ENCODE measurements around the gene SVOPL.
A peak's percentile ranks its signal among the peaks of the same experiment; 100 is the strongest.

The SVOPL gene, protein sequence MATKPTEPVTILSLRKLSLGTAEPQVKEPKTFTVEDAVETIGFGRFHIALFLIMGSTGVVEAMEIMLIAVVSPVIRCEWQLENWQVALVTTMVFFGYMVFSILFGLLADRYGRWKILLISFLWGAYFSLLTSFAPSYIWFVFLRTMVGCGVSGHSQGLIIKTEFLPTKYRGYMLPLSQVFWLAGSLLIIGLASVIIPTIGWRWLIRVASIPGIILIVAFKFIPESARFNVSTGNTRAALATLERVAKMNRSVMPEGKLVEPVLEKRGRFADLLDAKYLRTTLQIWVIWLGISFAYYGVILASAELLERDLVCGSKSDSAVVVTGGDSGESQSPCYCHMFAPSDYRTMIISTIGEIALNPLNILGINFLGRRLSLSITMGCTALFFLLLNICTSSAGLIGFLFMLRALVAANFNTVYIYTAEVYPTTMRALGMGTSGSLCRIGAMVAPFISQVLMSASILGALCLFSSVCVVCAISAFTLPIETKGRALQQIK

GRCh38 chr7:138700857-138701536 is at the start of gene SVOPL:
Gene SVOPL, minus strand, starts transcription at chr7:138701362. Its CDS starts 22,317 bp downstream, at chr7:138679045.
- Histone ChIP-seq H3K27ac (no peak within 1 kb of the TSS), H3K9me3 (ENCODE audit: severe bottlenecking) (no peaks in the 10 kb centered on the region), H3K4me3 (ENCODE audit: low read depth, low read length) (no peak within 1 kb of the TSS), H3K27me3 (ENCODE audit: insufficient read depth, low read depth, severe bottlenecking) (no peaks in the 10 kb centered on the region), H3K36me3 (no peaks in the 10 kb centered on the region)
- DNase-seq = peak; percentile 27
- no peak for TF ChIP-seq CTCF (IDR thresholded peaks at IDR 0.05; ENCODE audit: low read depth, low read length)

- H3K27ac ChIP-seq = no peak overlapping the region
- no peak overlapping the region for H3K4me3 ChIP-seq (ENCODE audit: low read depth, low read length)
- no peak for TF ChIP-seq CTCF (IDR thresholded peaks at IDR 0.05; ENCODE audit: low read depth, low read length)
- H3K9me3 ChIP-seq (ENCODE audit: severe bottlenecking) = no peaks in the 10 kb centered on the region
- H3K36me3 ChIP-seq = no peaks in the 10 kb centered on the region
- DNase-seq = no peak
- no peaks in the 10 kb centered on the region for H3K27me3 ChIP-seq (ENCODE audit: insufficient read depth, low read depth, severe bottlenecking)
Measured at GRCh38 chr7:138750473-138750872, 49.3 kb upstream of the SVOPL start.

DNA sequence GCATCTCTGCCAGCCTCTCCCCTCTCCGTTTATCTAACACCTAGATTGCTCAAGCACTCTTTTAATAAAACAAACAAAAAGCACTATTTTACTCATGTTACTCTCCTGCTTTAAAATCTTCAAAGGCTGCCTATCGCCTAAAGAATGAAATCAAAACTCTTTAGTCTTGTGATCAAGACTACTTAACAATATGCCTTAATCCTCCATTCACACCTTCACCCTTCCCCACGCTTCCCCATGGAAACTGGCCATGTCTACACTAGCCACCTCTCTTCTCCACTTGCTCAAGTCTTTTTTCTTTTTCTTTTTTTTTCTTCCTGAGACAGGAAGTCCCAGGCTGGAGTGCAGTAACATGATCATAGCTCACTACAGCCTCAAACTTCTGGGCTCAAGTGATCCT is 48.8 kb upstream of the SVOPL start:
- no peak for DNase-seq
- no peak for TF ChIP-seq CTCF (IDR thresholded peaks at IDR 0.05; ENCODE audit: low read depth, low read length)
- Histone ChIP-seq H3K4me3 (ENCODE audit: low read depth, low read length) (no peak overlapping the region), H3K27ac (no peak overlapping the region), H3K36me3 (no peaks in the 10 kb centered on the region), H3K27me3 (ENCODE audit: insufficient read depth, low read depth, severe bottlenecking) (no peaks in the 10 kb centered on the region), H3K9me3 (ENCODE audit: severe bottlenecking) (no peaks in the 10 kb centered on the region)

DNA sequence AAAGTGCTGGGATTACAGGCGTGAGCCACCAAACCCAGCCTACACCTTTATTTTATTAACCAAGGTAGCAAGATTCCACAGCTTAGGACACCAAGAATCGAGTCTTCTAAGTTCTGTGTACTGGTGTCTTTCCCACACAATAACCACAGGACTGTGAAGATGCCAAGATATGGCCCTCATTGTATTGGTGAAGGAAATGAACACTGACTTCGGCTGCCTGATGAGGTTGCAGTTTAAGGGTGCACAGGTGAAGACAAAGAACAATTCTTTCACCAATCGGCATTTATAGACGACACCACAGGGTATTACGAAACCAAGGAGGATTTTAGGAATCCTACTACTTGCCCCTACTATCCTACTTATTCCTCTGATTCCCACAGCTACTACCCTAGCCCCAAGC is 47.5 kb upstream of the SVOPL start:
- Histone ChIP-seq H3K9me3 (ENCODE audit: severe bottlenecking) (no peaks in the 10 kb centered on the region), H3K27me3 (ENCODE audit: insufficient read depth, low read depth, severe bottlenecking) (no peaks in the 10 kb centered on the region), H3K4me3 (ENCODE audit: low read depth, low read length) (no peak overlapping the region), H3K27ac (no peak overlapping the region), H3K36me3 (no peaks in the 10 kb centered on the region)
- no peak for DNase-seq
- TF ChIP-seq CTCF (IDR thresholded peaks at IDR 0.05; ENCODE audit: low read depth, low read length) = no peak

- Histone ChIP-seq H3K9me3 (ENCODE audit: severe bottlenecking) (no peaks in the 10 kb centered on the region), H3K4me3 (ENCODE audit: low read depth, low read length) (no peak overlapping the region), H3K36me3 (no peaks in the 10 kb centered on the region), H3K27ac (no peak overlapping the region), H3K27me3 (ENCODE audit: insufficient read depth, low read depth, severe bottlenecking) (no peaks in the 10 kb centered on the region)
- DNase-seq = no peak
- TF ChIP-seq CTCF (IDR thresholded peaks at IDR 0.05; ENCODE audit: low read depth, low read length) = no peak
Measured at GRCh38 chr7:138746073-138746472, 44.9 kb upstream of the SVOPL start.
